Ishikawa (cell line): Measurements from ENCODE around the gene PKNOX2.

Experiments used
- CEBPB ChIP-seq: IDR thresholded peaks from 2 replicates; pipeline ENCODE4 v1.6.1; 2012
- CREB1 ChIP-seq: IDR thresholded peaks from 2 replicates; pipeline ENCODE4 v1.6.1; 2012; ENCODE audit warnings: low read depth
- EGR1 ChIP-seq: IDR thresholded peaks from 2 replicates; pipeline ENCODE4 v1.6.1; 2012
- EP300 ChIP-seq: IDR thresholded peaks from 2 replicates; pipeline ENCODE4 v1.6.1; 2012; ENCODE audit warnings: borderline replicate concordance
- FOXM1 ChIP-seq: IDR thresholded peaks from 2 replicates; pipeline ENCODE4 v1.6.1; 2012; ENCODE audit warnings: low read depth, borderline replicate concordance
- NFIC ChIP-seq: IDR thresholded peaks from 2 replicates; pipeline ENCODE4 v1.6.1; 2012
- RAD21 ChIP-seq: IDR thresholded peaks from 2 replicates; pipeline ENCODE4 v1.6.1; 2012; ENCODE audit warnings: low read depth
- REST ChIP-seq: IDR thresholded peaks from 2 replicates; pipeline ENCODE4 v1.6.1; 2012; ENCODE audit warnings: low read depth, mild to moderate bottlenecking
- TAF1 ChIP-seq: IDR thresholded peaks from 2 replicates; pipeline ENCODE4 v1.6.1; 2012; ENCODE audit warnings: low read depth, mild to moderate bottlenecking
- TCF12 ChIP-seq: IDR thresholded peaks from 2 replicates; pipeline ENCODE4 v1.6.1; 2012; ENCODE audit warnings: low read depth
- TEAD4 ChIP-seq: IDR thresholded peaks from 2 replicates; pipeline ENCODE4 v1.6.1; 2012
- USF1 ChIP-seq: IDR thresholded peaks from 2 replicates; pipeline ENCODE4 v1.6.1; 2012
- YY1 ChIP-seq: IDR thresholded peaks from 2 replicates; pipeline ENCODE4 v1.6.1; 2012; ENCODE audit warnings: low read depth
- ZBTB7A ChIP-seq: IDR thresholded peaks from 2 replicates; pipeline ENCODE4 v1.6.1; 2012; ENCODE audit warnings: low read depth
- TF ChIP-seq, protein P1 (sequence below): IDR thresholded peaks from 2 replicates; pipeline ENCODE4 v1.6.1; 2012

PKNOX2 gene

DNA sequence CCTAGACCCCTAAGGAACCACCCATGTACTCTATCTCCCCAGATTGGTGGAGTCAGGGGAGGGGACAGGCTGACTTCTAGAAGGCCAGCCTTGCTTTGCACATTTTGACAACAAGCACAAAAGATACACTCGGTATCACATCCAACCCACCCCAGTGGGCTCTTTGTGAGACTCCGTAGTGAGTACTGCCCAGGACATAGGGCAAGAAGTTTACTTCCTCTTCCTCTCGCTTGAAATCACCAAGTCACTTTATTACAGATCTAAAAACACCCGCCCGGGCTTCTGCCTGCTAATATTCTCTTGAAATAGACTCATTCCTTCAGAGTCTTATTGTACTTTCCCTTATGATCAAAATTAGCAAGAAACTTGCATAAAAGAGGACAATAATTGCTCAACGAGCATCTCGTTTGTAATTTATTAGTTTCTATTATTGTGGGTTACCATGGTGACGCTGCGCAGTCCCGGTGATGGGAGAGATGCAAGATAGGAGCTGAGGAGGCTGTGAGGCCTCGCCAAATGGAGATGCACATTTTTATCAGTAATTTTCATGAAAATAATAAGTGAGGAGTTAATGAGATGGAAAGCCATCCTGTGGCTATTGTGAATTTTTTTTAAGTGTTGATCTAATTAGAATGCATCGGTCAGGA, 234.6 kb downstream of the PKNOX2 start:
- TF ChIP-seq RAD21 (no peak), EP300 (no peak), REST (no peak), USF1 (no peak), YY1 (no peak), TEAD4 (no peak), NFIC (no peak), EGR1 (no peak), TAF1 (no peak), CREB1 (no peak), CEBPB (no peak), TCF12 (no peak), FOXM1 (no peak)
- TF ChIP-seq, protein P1, sequence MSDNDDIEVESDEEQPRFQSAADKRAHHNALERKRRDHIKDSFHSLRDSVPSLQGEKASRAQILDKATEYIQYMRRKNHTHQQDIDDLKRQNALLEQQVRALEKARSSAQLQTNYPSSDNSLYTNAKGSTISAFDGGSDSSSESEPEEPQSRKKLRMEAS: no peak

GRCh38 chr11:125399945-125400344, 235.4 kb downstream of the PKNOX2 start:
- TF ChIP-seq EP300: no peak
- no peak for TF ChIP-seq REST
- TF ChIP-seq, protein P1: no peak
- TF ChIP-seq EGR1: no peak
- TF ChIP-seq RAD21: no peak
- no peak for TF ChIP-seq YY1
- no peak for TF ChIP-seq TEAD4
- TF ChIP-seq ZBTB7A: no peak
- no peak for TF ChIP-seq CREB1
- no peak for TF ChIP-seq TCF12
- TF ChIP-seq TAF1: no peak
- TF ChIP-seq USF1: no peak
- no peak for TF ChIP-seq CEBPB
- TF ChIP-seq FOXM1: no peak
- no peak for TF ChIP-seq NFIC

DNA sequence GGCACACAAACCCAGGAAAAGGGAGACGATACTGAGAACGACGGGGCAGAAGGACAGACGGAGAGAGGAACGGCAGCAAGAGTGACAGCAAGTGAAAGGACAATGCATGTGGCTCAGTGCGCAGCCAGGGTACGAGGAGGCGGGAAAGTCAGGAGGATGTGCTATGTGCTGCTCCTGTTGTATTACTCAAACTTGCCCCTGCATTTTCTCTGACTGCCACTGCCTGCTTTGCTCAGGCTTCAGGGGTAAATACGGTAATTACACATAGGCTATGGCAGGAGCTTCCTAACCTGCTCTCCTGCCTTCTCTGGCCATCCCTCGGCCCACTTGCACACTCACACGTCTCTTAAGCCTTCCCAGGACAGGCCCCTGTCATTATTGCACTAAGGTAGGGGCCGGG, 236.7 kb downstream of the PKNOX2 start:
- TF ChIP-seq NFIC: no peak
- no peak for TF ChIP-seq TAF1
- no peak for TF ChIP-seq YY1
- no peak for TF ChIP-seq RAD21
- TF ChIP-seq USF1: no peak
- no peak for TF ChIP-seq ZBTB7A
- TF ChIP-seq EP300: no peak
- no peak for TF ChIP-seq CEBPB
- no peak for TF ChIP-seq REST
- no peak for TF ChIP-seq CREB1
- TF ChIP-seq EGR1: no peak

DNA sequence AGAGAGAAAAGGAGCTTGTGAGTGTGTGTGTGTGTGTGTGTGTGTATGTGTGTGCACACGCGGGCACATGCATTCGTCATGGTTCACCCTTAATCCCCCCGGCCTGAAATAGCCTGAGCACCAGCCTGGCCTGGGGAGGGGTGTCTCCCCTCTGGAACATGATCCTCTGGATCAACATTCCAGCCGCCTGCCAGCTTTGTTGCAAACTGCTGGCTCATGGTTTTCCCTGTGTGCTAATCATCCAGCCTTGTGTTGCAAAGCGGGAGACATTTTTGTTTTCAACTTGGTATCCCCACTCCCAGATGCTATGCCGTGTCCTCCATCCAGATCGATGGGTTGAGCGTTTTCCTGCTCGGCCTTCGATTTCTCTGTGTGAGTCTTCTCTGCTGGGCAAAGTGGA, 237.2 kb downstream of the PKNOX2 start:
- TF ChIP-seq USF1 (no peak), NFIC (no peak), FOXM1 (no peak), REST (no peak)
- TF ChIP-seq, protein P1: no peak
